ENCODE measurements around the gene AZU1. TPM values are rescaled to one million over a fixed set of nuclear protein-coding genes. Genes with fewer than 3 reads are reported as not detected.

Gene AZU1, protein sequence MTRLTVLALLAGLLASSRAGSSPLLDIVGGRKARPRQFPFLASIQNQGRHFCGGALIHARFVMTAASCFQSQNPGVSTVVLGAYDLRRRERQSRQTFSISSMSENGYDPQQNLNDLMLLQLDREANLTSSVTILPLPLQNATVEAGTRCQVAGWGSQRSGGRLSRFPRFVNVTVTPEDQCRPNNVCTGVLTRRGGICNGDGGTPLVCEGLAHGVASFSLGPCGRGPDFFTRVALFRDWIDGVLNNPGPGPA
- not detected for total RNA-seq (2021; ENCODE audit: unreplicated experiment)
- polyA plus RNA-seq (2012): 0.05 and 0.10 TPM in 2 replicates
- Bru-seq, nascent RNA: percentile 9 among the genes with signal in this experiment
- percentile 24 among the genes with signal in this experiment for BruChase-seq, experiment 1, labeled RNA remaining after a 6-hour chase
- BruChase-seq, experiment 2, labeled RNA remaining after a 2-hour chase: not detected
- long read RNA-seq: 0 reads

DNA sequence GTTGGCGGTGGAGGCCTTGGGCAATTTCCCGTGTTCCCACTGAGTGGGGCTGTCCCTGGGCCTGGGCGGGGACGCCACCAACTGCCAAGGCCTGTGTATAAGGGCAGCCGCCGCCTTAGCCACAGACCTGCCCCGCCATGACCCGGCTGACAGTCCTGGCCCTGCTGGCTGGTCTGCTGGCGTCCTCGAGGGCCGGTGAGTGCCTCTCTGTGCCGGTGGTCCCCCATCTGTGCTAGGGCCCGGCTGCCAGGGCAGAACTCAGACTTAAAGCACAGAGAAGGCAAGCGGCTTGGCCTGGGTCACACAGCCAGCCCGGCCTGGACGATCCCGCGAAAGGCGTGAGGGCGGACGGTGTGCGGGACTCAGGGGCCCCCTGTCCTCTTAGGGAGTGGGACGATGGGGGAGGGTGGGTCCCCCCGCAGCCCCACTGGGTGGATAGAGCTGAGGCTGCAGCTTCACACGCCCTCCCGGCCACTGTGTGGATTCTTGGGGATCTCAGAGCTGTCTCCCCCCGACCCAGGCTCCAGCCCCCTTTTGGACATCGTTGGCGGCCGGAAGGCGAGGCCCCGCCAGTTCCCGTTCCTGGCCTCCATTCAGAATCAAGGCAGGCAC, at the start of gene AZU1:
TSS of gene AZU1 (plus strand) at position 128 of the 612 bp plus-strand sequence. CDS start at position 138, 10 bp downstream.
- no peaks in the 10 kb centered on the region for H3K79me2 ChIP-seq (ENCODE audit: insufficient read depth, low read length)
- ATAC-seq: peak; percentile 43
- BruUV-seq (replicated peaks): no TSS peak
- H3K9ac ChIP-seq (ENCODE audit: low read length): no peak within 1 kb of the TSS
- H4K20me1 ChIP-seq (ENCODE audit: insufficient read depth): no peaks in the 10 kb centered on the region
- H3K36me3 ChIP-seq (ENCODE audit: control insufficient read depth in 1 of 2, insufficient read depth in 2 of 2, low read length in 2 of 2): no peaks in the 10 kb centered on the region
- ChIA-PET CTCF (no interaction called here), POLR2A (no interaction called here), RAD21 (ENCODE audit: low non-redundant PET in 1 of 2, low total read pairs in 2 of 2, uncharacterized antibody in 2 of 2, unreplicated experiment in 2 of 2) (no interaction called here)
- DNase-seq (ENCODE audit: low read depth, low spot score): no peak
- H3K27me3 ChIP-seq (ENCODE audit: insufficient read depth, low read length): no peaks in the 10 kb centered on the region
- H3K4me3 ChIP-seq (replicated peaks in 1 of 2; ENCODE audit: low read depth in 1 of 2, low read length in 2 of 2): no peak within 1 kb of the TSS
- no peaks in the 10 kb centered on the region for H3K9me3 ChIP-seq (ENCODE audit: control insufficient read depth in 1 of 2, insufficient read depth in 1 of 2, low read depth in 1 of 2, low read length in 2 of 2)
- no peak within 1 kb of the TSS for H3K4me2 ChIP-seq (ENCODE audit: low read length)
- H3K27ac ChIP-seq (ENCODE audit: low read depth, low read length): no peak within 1 kb of the TSS
- H3K9me2 ChIP-seq (ENCODE audit: insufficient read depth): no peaks in the 10 kb centered on the region
- no peak within 1 kb of the TSS for H2AFZ ChIP-seq (ENCODE audit: low read depth, low read length, poor library complexity, severe bottlenecking)
- peaks cover 7 to 9% of the 10 kb centered on the region in 2 experiments; a peak in 3 of 4 replicates for H3K4me1 ChIP-seq (ENCODE audit: control insufficient read depth in 1 of 2, insufficient read depth in 2 of 2, low read length in 2 of 2)
- intact Hi-C loops (cut with micrococcal nuclease): no loop called here
- TF ChIP-seq CEBPB (IDR thresholded peaks at IDR 0.05; ENCODE audit: low read depth): no peak
- TF ChIP-seq CTCF (IDR thresholded peaks at IDR 0.05 in 2 of 3, conservative IDR thresholded peaks at IDR 0.05 in 1 of 3; ENCODE audit: borderline replicate concordance in 1 of 3, insufficient read depth in 1 of 3, low read depth in 2 of 3, low read length in 2 of 3): no peak
- TF ChIP-seq ZBTB33 (IDR thresholded peaks at IDR 0.05; ENCODE audit: extremely low read depth, insufficient replicate concordance, low read length): no peak
- no peak for TF ChIP-seq POLR2A (IDR thresholded peaks at IDR 0.05; ENCODE audit: borderline replicate concordance, extremely low read depth, insufficient read depth, insufficient read length)

All from HCT116 (cell line).